Stimulated activated effector memory CD8-positive, alpha-beta T cell treated with anti-CD3 and anti-CD28 coated beads, Interleukin-12 subunit alpha, Interleukin-12 subunit beta, amount 100 ng/mL, for 72 hours (primary cell): Measurements from ENCODE around the gene KAT6B.
"Not testable (repeated sequence)": the region's sequence is repeated elsewhere in the genome, so short reads cannot be mapped to it uniquely, and the experiment has no call there.

Source experiments
- ATAC-seq: fragments of 150-1000 bp; cut with Tn5 transposase; 2 replicates; pipeline ENCODE4 v1.10.0; 2021
- DNase-seq, 2 donors: peaks; one replicate each; pipeline ENCODE4 v3.0.0; 2021 to 2022; ENCODE audit warnings: low spot score in 2 of 2
- H3K27ac Mint-ChIP-seq: one replicate; pipeline ENCODE4 v1.8.0; 2022; ENCODE audit warnings: mild to moderate bottlenecking, mixed read lengths
- H3K36me3 Mint-ChIP-seq: one replicate; pipeline ENCODE4 v1.8.0; 2022; ENCODE audit warnings: mild to moderate bottlenecking, mixed read lengths
- H3K4me1 Mint-ChIP-seq: one replicate; pipeline ENCODE4 v1.8.0; 2022; ENCODE audit warnings: mixed read lengths
- H3K4me3 Mint-ChIP-seq: one replicate; pipeline ENCODE4 v1.8.0; 2022; ENCODE audit warnings: mild to moderate bottlenecking, mixed read lengths
- H3K9me3 Mint-ChIP-seq: one replicate; pipeline ENCODE4 v1.8.0; 2022; ENCODE audit warnings: mixed read lengths

KAT6B gene

DNA sequence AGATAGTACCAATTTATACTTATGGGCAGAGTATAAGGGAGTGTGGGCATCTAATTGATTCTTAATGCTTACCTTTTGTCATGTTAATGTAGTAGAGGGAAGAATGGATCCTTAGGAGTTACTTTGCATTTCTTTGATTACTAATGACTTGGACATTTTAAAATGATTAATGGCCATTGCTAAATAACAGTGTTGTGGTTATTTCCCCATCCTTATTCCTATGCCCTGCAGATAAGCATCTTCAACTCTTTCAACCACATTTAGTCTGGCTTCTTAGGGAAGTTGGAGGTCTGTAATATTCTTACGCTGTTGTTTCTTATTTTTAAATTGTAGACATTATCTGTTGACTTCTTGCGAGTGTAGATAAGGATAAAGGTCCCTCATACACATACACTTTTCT lies 37.2 kb downstream of the KAT6B start:
- H3K4me3 Mint-ChIP-seq, result no peak overlapping the region

DNA sequence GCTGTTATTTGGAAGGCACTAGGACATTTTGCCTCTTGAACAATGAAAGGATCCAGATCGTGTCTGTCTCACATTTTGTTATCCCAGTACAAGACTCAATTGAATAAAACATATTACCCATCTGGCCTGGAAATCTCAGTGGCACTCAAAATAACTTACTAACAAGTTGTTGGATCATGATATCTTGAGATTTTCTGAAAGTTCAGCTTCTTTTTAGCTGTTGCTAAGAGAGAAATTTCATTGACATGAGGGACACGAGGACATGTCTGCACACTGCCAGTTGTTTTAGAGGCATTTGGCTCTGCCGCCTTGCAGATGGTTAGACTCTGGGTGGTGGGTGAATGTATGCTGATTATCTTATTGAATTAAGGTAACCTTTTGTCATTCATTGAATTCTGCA lies 41.0 kb downstream of the KAT6B start:
- Mint-ChIP-seq H3K4me1 (peaks cover 10% of the 10 kb centered on the region), H3K9me3 (no peaks in the 10 kb centered on the region), H3K36me3 (no peaks in the 10 kb centered on the region), H3K4me3 (no peak overlapping the region), H3K27ac (no peak overlapping the region)
- ATAC-seq (no peak), DNase-seq (no peak)

More for the DNA sequence above, 37.2 kb downstream of the KAT6B start:
- H3K9me3 Mint-ChIP-seq, result no peaks in the 10 kb centered on the region
- no peak for DNase-seq
- H3K36me3 Mint-ChIP-seq, result no peaks in the 10 kb centered on the region
- ATAC-seq, result no peak
- H3K27ac Mint-ChIP-seq, result no peak overlapping the region
- H3K4me1 Mint-ChIP-seq, result no peaks in the 10 kb centered on the region

DNA sequence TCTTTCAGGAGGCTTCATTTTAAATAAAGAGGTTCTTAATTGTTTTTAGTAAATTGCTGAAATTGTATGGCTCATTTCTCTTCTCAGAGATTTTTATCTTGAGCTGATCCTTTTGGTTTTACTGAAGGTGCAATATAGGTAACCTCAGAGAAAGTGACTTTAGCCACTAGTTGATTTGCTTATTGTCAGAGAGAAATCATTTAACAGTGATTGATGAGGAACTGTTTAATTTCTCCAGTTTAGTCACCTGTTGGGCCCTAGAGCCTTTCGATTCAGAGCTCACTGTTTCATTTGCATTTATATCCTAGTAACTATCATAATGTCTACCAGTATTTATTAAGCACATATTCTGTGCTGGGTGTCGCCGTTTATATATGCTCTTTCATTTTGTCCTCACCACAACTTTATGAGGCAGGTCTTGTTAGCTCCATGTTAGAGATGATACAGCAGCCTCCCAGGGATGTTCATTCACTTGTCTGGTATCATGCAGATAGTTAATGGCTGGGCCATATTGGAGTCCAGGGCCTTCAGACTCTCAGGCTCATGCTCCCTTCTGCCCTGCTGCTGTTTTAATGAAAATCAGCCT lies 42.1 kb downstream of the KAT6B start:
- H3K4me3 Mint-ChIP-seq, result no peak overlapping the region
- no peak for ATAC-seq
- peak overlapping the region; percentile 23 for H3K27ac Mint-ChIP-seq
- no peaks in the 10 kb centered on the region for H3K36me3 Mint-ChIP-seq
- H3K9me3 Mint-ChIP-seq, result no peaks in the 10 kb centered on the region
- peaks cover 18% of the 10 kb centered on the region for H3K4me1 Mint-ChIP-seq
- no peak for DNase-seq

DNA sequence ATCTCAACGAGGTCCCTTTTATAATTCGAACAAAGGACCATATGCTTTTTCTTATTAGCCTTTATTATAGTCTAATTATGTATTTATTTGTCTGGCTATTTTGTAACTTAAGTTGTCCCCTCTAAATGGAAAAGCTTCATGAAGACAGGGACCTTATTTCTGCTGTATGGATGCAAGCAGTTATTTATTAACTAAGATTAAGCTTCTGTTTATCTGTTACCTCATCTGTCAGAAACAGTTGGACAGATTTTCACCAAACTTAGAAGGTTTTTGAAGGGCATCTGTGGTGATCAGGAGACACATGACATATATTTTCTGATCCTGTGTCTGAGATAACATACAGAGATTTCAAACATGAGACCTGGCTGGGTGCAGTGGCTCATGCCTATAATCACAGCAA lies 43.2 kb downstream of the KAT6B start:
- Mint-ChIP-seq H3K4me1 (peaks cover 29% of the 10 kb centered on the region), H3K9me3 (no peaks in the 10 kb centered on the region), H3K36me3 (no peaks in the 10 kb centered on the region), H3K27ac (no peak overlapping the region), H3K4me3 (no peak overlapping the region)
- DNase-seq, result no peak
- no peak for ATAC-seq

DNA sequence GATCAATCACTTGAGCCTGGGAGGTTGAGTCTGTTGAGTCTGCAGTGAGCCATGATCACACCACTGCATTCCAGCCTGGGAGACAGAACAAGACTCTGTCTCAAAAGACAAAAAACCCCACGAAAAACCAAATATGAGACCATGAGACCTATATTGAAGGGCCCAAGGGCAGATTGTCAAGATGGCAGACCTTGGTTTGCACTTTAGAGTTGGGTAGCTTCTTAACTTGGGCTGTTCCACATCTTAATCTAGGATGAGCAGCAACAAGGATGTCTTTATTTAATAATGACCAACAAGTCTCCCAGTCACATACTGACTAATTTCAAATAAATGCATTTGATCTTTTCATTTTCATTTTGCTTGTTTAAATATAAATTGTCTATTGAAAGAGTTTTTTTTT lies 43.8 kb downstream of the KAT6B start:
- H3K27ac Mint-ChIP-seq, result no peak overlapping the region
- ATAC-seq, result no peak
- H3K36me3 Mint-ChIP-seq, result no peaks in the 10 kb centered on the region
- H3K9me3 Mint-ChIP-seq, result no peaks in the 10 kb centered on the region
- H3K4me1 Mint-ChIP-seq, result peaks cover 32% of the 10 kb centered on the region
- no peak for DNase-seq
- no peak overlapping the region for H3K4me3 Mint-ChIP-seq

DNA sequence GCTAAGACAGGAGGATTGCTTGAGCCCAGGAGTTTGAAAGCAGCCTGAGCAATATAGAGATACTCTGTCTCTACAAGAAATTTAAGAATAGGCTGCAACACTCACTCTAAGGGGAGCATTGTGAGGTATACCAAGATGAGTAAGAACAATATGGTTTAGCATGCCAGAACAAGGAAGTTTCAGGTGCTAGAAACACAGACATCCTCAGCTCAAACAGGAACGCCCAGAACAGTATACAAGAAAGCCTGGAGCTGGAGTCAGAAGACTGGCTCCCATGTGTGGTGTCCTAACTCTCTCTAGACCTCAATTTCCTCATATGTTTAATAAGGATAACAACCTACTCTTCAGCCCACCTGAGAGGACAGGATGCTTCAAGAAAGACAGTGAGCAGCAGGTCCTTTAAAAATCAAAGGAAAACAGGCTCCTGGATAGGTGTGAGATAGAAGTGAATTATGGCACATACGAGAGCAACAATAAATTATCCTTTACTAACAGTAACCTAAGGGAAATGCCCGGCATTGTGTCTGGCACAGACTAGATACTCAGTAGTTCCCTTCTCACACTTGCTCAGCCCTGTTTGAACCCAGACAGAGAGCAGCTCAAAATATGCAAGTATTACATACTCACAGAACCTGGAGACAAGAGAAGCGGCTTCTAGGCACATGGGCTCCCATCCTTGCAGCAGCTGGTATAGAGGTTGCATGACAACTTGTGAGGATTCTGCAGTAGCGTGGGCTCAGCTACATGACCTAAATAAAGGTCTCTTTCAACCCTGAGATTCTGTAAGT lies 45.4 kb downstream of the KAT6B start:
- Mint-ChIP-seq H3K4me3 (peak overlapping the region; percentile 52), H3K4me1 (peaks cover 32% of the 10 kb centered on the region)

DNA sequence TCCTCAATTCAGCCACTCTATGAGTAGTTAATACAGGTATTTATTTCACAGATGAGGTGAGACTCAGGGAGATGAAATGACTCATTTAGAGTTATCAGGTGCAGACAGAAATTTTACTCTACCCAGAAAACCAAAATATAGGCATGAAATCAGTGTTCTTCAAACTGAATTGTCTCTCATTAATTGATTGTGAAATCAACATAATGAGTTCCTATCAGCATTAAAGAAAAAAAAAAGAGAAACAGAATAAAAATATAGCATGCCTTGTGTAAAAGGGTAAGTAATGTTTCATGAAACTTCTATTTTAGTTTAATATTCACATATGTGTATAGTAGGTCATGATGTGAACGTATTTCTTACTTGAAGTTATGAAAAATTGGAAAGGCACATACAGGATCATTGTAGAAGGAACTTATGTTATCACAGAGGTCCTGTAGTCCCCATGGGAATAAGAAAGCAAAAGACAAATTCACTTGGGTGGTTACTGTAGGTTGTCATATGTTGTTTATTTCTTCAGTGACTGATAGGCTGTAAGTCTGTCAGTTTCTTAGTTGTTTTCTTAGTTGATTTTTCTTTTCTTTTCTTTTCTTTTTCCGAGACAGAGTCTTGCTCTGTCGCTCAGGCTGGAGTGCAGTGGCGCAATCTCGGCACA lies 47.5 kb downstream of the KAT6B start:
- H3K9me3 Mint-ChIP-seq, result no peaks in the 10 kb centered on the region
- ATAC-seq (no peak), DNase-seq (no peak)
- peak overlapping the region; percentile 8 for H3K27ac Mint-ChIP-seq
- no peak overlapping the region for H3K4me3 Mint-ChIP-seq
- H3K4me1 Mint-ChIP-seq, result peaks cover 32% of the 10 kb centered on the region
- H3K36me3 Mint-ChIP-seq, result no peaks in the 10 kb centered on the region

More for the DNA sequence above, 45.4 kb downstream of the KAT6B start:
- Mint-ChIP-seq H3K9me3 (no peaks in the 10 kb centered on the region), H3K36me3 (no peaks in the 10 kb centered on the region), H3K27ac (peak overlapping the region; percentile 48)
- DNase-seq (no peak), ATAC-seq (peak; percentile 93)

DNA sequence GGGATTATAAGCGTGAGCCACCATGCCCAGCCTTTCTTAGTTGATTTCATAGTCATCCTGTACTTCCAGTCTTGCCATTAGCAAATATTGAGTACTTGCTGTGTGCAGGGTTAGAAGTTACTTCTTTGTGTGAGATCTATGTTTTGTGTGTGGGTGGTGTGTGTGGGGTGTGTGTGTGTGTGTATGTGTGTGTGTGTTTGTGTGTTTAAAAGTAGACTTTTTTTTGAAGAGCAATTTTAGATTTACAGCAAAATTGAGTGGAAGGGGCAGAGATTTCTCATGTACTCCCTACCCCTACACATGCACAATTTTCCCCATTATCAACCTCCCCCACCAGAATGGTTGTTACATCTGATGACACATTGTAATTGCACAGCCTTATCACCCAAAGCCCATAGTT lies 48.2 kb downstream of the KAT6B start:
- H3K9me3 Mint-ChIP-seq, result no peaks in the 10 kb centered on the region
- H3K27ac Mint-ChIP-seq, result no peak overlapping the region
- peaks cover 32% of the 10 kb centered on the region for H3K4me1 Mint-ChIP-seq
- no peaks in the 10 kb centered on the region for H3K36me3 Mint-ChIP-seq
- no peak overlapping the region for H3K4me3 Mint-ChIP-seq
- no peak for ATAC-seq
- no peak for DNase-seq

DNA sequence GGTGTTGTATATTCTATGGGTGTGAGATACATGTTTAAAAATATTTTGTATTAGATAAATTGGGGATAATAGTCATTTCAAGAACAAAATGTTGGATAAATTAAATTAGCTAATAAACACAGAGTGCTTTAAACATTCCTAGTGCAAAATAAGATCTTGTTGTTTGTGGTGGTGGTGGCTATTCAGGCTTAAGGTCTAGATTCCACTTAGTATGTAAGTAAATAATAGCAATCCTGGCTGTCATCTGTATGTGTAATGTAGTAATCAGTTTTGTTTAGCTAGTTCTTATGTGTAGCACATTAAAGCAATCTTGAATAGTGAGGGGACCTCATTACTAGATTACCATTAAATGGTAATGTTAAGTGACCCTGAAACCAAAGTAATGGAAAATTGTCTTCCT lies 48.7 kb downstream of the KAT6B start:
- no peak for ATAC-seq
- H3K4me1 Mint-ChIP-seq, result peaks cover 32% of the 10 kb centered on the region

DNA sequence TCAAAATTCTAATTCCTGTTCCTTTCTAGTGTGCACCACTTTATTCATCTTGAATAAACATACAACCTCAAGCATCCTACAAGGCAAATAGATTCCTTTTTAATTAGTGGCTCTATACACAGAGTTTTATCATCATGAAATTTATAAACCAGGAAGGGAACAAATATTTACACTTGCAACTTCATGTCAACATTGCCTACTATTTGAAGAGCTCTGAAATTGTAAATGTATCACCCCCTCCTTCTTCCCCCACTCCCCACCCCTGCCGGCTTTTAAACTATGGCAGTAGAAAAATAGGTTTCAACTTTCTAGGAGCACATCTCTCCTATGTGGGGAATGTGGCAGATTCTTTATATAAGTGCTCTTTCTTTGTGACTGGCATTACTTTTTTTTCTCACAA lies 49.6 kb downstream of the KAT6B start:
- peaks cover 37% of the 10 kb centered on the region for H3K4me1 Mint-ChIP-seq
- H3K36me3 Mint-ChIP-seq, result no peaks in the 10 kb centered on the region
- DNase-seq (no peak), ATAC-seq (no peak)
- H3K9me3 Mint-ChIP-seq, result no peaks in the 10 kb centered on the region
- H3K27ac Mint-ChIP-seq, result peak overlapping the region; percentile 7
- no peak overlapping the region for H3K4me3 Mint-ChIP-seq

More for the DNA sequence above, 48.7 kb downstream of the KAT6B start:
- Mint-ChIP-seq H3K27ac (no peak overlapping the region), H3K36me3 (no peaks in the 10 kb centered on the region), H3K9me3 (no peaks in the 10 kb centered on the region), H3K4me3 (no peak overlapping the region)
- no peak for DNase-seq

DNA sequence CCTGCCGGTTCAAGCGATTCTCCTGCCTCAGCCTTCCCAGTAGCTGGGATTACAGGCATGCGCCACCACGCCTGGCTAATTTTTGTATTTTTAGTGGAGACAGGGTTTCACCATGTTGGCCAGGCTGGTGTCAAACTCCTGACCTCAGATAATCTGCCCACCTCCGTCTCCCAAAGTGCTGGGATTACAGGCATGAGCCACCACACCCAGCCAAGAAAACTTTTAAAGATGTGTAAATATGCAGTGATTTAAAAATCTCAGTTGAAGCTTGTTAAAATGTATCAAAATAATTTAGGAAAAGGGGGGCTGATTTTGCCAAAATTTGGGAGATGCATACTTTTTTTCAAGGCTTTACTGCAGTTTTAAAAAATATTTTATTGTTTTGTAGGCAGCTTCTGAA lies 50.7 kb downstream of the KAT6B start:
- H3K4me1 Mint-ChIP-seq, result peaks cover 34% of the 10 kb centered on the region
- ATAC-seq, result not testable (repeated sequence)

DNA sequence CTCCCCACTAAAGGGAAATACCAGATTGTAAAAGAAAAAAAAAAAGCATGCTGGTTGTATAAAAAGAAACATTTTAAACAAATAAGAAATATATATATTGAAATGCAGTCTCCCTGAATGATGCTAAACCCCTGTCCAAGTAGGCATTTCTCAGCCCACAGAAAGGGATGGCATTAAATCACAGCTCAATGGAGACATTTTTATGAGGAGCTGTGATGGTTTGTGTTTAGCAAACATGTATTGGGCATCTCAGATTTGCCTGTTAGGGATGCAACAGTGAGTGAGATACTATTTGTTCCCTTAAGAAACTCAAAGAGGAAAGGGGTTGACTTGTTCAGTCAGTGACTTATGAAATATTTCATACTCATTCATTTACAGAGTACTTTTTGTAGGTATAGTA lies 51.5 kb downstream of the KAT6B start:
- peaks cover 29% of the 10 kb centered on the region for H3K4me1 Mint-ChIP-seq
- no peak overlapping the region for H3K27ac Mint-ChIP-seq
- no peak overlapping the region for H3K4me3 Mint-ChIP-seq
- no peaks in the 10 kb centered on the region for H3K9me3 Mint-ChIP-seq
- DNase-seq, result no peak
- no peaks in the 10 kb centered on the region for H3K36me3 Mint-ChIP-seq
- no peak for ATAC-seq

More for the DNA sequence above, 50.7 kb downstream of the KAT6B start:
- not testable (repeated sequence) for H3K9me3 Mint-ChIP-seq, H3K36me3 Mint-ChIP-seq, DNase-seq, H3K27ac Mint-ChIP-seq, H3K4me3 Mint-ChIP-seq

DNA sequence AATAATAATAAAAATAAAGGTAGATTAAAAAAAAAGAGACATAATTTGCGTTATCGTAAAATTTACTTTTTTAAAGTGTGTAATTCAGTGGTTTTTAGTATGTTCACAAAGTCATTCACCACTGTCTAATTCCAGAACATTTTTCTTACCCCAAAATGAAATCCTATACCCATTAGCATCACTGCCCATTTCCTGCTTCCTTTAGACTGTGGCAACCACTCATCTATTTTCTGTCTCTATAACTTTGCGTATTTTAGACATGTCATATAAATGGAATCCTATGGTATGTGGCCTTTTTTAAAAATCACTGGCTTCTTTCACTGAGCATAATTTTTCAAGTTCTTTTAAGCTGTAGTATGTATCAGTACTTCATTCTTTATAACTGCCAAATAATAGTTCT lies 53.6 kb downstream of the KAT6B start:
- Mint-ChIP-seq H3K4me3 (no peak overlapping the region), H3K27ac (no peak overlapping the region), H3K36me3 (no peaks in the 10 kb centered on the region), H3K9me3 (no peaks in the 10 kb centered on the region), H3K4me1 (peaks cover 12% of the 10 kb centered on the region)
- ATAC-seq (no peak), DNase-seq (no peak)

DNA sequence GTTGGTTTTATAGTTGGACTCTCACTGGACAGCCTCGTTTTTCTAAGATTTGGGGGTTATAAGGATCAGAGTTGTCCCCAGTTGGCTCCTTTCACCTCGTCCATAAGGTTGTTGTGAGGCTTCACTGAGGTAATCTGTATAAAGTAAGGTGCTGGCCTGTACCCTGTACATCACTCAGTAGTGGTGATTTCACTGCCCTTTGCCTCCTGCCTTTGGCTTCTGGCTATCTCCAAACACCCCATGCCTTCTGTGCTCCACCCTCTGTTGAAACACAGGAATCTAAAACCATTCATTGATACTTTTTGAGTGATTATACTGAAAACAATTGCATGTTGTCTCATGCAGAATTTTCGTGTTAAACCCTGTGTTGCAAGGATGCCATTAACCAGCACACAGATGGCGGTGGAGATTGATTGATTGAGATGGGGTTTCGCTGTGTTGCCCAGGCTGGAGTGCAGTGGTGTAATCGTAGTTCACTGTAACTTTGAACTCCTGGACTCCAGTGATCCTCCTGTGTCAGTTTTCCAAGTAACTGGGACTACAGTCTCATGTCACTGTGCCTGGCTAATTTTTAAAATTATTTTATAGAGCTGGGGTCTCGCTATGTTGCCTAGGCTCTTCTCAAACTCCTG lies 55.0 kb downstream of the KAT6B start:
- DNase-seq (no peak), ATAC-seq (no peak)
- H3K4me1 Mint-ChIP-seq, result peaks cover 18% of the 10 kb centered on the region
- H3K27ac Mint-ChIP-seq, result no peak overlapping the region
- no peak overlapping the region for H3K4me3 Mint-ChIP-seq
- no peaks in the 10 kb centered on the region for H3K36me3 Mint-ChIP-seq
- no peaks in the 10 kb centered on the region for H3K9me3 Mint-ChIP-seq

DNA sequence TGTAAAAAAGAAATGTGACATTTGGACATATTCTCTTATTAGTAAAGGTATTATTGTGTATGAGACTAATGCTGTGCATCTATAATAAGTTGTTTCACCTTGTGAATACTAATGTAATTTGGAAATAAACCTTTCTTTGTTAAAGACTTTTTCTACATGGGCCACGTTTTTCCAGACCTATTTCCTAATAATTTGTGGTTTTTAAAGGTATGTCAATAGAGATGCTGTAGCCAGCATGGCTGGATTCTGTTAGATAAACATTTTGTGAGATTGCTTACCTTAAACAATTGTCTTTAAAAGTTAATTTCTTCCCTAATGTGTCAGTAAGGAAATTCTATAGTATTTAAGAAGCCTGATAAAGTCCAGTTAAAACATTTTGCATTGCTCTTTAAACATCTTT lies 56.0 kb downstream of the KAT6B start:
- DNase-seq (no peak), ATAC-seq (no peak)
- H3K4me3 Mint-ChIP-seq, result no peak overlapping the region
- H3K4me1 Mint-ChIP-seq, result peaks cover 18% of the 10 kb centered on the region
- H3K9me3 Mint-ChIP-seq, result no peaks in the 10 kb centered on the region
- no peak overlapping the region for H3K27ac Mint-ChIP-seq
- no peaks in the 10 kb centered on the region for H3K36me3 Mint-ChIP-seq
